ENCODE measurements around the gene TXNRD2.

DNA sequence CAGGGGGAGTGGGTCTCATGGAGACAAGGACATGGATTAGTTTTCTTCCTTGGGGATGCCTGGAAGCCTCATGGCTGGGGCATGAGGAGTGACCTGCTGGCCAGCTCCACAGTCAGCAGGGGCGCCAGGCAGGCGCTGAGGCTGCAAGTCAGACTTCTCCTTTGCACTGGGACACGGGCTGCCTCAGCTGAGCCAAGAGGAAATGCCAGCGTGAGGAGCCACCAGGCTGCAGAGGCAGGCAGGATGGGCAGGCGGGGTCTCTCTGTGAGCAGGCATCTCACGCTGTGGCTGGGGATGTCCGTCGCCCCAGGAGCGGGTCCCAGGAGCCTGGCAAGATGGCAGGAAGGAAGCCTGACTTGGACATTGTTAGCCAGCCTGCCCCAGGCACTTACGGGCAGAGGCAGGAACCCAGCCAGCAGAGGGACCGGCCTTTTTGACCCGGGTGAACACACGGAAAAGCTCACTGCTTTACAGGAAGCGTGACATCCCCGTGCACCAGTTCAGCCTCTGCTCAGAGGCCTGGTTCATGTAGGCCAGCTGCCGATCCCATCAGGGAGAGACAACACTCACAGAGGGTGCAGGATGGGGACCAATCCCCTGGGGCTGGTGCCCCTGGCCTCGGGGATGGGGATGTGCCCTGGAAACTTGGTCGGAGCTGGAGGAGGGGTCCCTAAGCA, 97.1 kb downstream of the TXNRD2 start:
- TF ChIP-seq POLR2A (IDR thresholded peaks at IDR 0.05) = no peak
- TF ChIP-seq CTCF (IDR thresholded peaks at IDR 0.05) = no peak
